Body of pancreas (tissue), 4 donors: ENCODE results near the gene OR14A16. TPM values are rescaled to one million over a fixed set of nuclear protein-coding genes. Genes with fewer than 3 reads are reported as not detected.

ENCODE experiments used
- ATAC-seq: fragments of 150-250 bp; one replicate; pipeline ENCODE4 v1.9.1; 2016
- DNase-seq, 4 donors: peaks; one replicate each; pipeline ENCODE4 v3.0.0-alpha.2; 2019
- H3K27ac ChIP-seq, 4 donors: fragments of 200-600 bp; sonication (generic); 1 replicate in 3 of 4; 2 replicates in 1 of 4; pipeline versions ENCODE4 v1.5.1 to v1.6.1; 2016 to 2019; ENCODE audit warnings: mild to moderate bottlenecking in 1 of 4, mixed read lengths in 1 of 4, moderate library complexity in 1 of 4
- H3K27me3 ChIP-seq, 2 donors: fragments of 200-600 bp; sonication (generic); one replicate each; pipeline ENCODE4 v1.6.0; 2016; ENCODE audit warnings: mild to moderate bottlenecking in 1 of 2
- H3K36me3 ChIP-seq, 2 donors: fragments of 200-600 bp; sonication (generic); replicated peaks in 1 of 2; 2 replicates each; pipeline ENCODE4 v1.5.1; 2016; ENCODE audit warnings: low read depth in 2 of 2; ENCODE audit not compliant: insufficient read depth in 1 of 2
- H3K4me1 ChIP-seq: fragments of 200-600 bp; sonication (generic); one replicate; pipeline ENCODE4 v1.6.0; 2016
- H3K4me3 ChIP-seq, 2 donors: fragments of 200-600 bp; sonication (generic); 1 replicate in 1 of 2; 2 replicates in 1 of 2; pipeline ENCODE4 v1.5.1; 2016 to 2019
- H3K9me3 ChIP-seq, 3 donors: fragments of 200-600 bp; sonication (generic); 1 replicate in 2 of 3; 2 replicates in 1 of 3; pipeline ENCODE4 v1.5.1; 2016
- CTCF ChIP-seq, 7 experiments: fragments of 450-650 bp in 4 of 7; fragments of 200-600 bp in 3 of 7; sonication (generic) in 3 of 7; IDR thresholded peaks; one replicate each; pipeline ENCODE4 v1.5.1; 2016 to 2019; ENCODE audit warnings: antibody characterized with exemption in 7 of 7
- POLR2A ChIP-seq, 3 donors: fragments of 450-650 bp; IDR thresholded peaks; one replicate each; pipeline ENCODE4 v1.6.1; 2016; ENCODE audit warnings: antibody characterized with exemption in 3 of 3, mild to moderate bottlenecking in 2 of 3
- WGBS, 2 donors: methylation state at CpG; one replicate each; pipeline ENCODE4 v1.1.5; 2017; 5-methylcytosine and 5-hydroxymethylcytosine counted together
- intact Hi-C: fragments of 100-400 bp; cut with DNase I; formaldehyde crosslinking; loops from one replicate; pipeline ENCODE4 v1.15.1; 2023
- total RNA-seq, 2 donors: library from RNA; depleted of rRNA; stranded (reverse); fragments of >200 nt; gene quantifications; one replicate each; pipeline ENCODE4 v1.1.0, GENCODE V29; 2016

OR14A16 gene
- total RNA-seq, 2 donors from 2014 or later, result not detected

- no peak for DNase-seq
These were observed 17.9 kb upstream of the OR14A16 start, which contains the start of gene OR11L1 for GRCh38 chr1:247841796-247842195. OR11L1 (minus strand) TSS chr1:247841896; CDS start chr1:247841896, 0 bp downstream.

GRCh38 chr1:247840818-247841217, 16.9 kb upstream of the OR14A16 start:
- 62 to 78% methylated on average over 2 of the region's 2 CpGs for WGBS, 2 donors
- Histone ChIP-seq H3K9me3 (no peaks in the 10 kb centered on the region), H3K27ac (no peak overlapping the region), H3K4me3 (no peak overlapping the region), H3K4me1 (no peaks in the 10 kb centered on the region), H3K36me3 (no peaks in the 10 kb centered on the region), H3K27me3 (no peaks in the 10 kb centered on the region)
- ATAC-seq, result no peak
- intact Hi-C loops, result no loop called here
- TF ChIP-seq POLR2A (IDR thresholded peaks at IDR 0.05) (no peak), CTCF (IDR thresholded peaks at IDR 0.05) (no peak)
- DNase-seq, result no peak

More at GRCh38 chr1:247841796-247842195, 17.9 kb upstream of the OR14A16 start, which contains the start of gene OR11L1:
- H3K9me3 ChIP-seq, result no peaks in the 10 kb centered on the region
- ATAC-seq, result no peak
- H3K36me3 ChIP-seq, result no peaks in the 10 kb centered on the region
- WGBS, 2 donors, result 66 to 75% methylated on average over 2 of the region's 2 CpGs
- H3K27ac ChIP-seq, result no peak within 1 kb of the TSS
- intact Hi-C loops, result no loop called here
- H3K4me3 ChIP-seq, result no peak within 1 kb of the TSS
- TF ChIP-seq POLR2A (IDR thresholded peaks at IDR 0.05) (no peak), CTCF (IDR thresholded peaks at IDR 0.05) (no peak)
- H3K27me3 ChIP-seq, result no peaks in the 10 kb centered on the region
- no peaks in the 10 kb centered on the region for H3K4me1 ChIP-seq

GRCh38 chr1:247833601-247834000, 9.7 kb upstream of the OR14A16 start:
- Histone ChIP-seq H3K27me3 (no peaks in the 10 kb centered on the region), H3K4me3 (no peak overlapping the region), H3K4me1 (no peaks in the 10 kb centered on the region), H3K27ac (no peak overlapping the region), H3K36me3 (no peaks in the 10 kb centered on the region), H3K9me3 (no peaks in the 10 kb centered on the region)
- TF ChIP-seq POLR2A (IDR thresholded peaks at IDR 0.05), result no peak
- TF ChIP-seq CTCF (IDR thresholded peaks at IDR 0.05), result no peak
- DNase-seq (no peak), ATAC-seq (no peak)
- WGBS, 2 donors, result 42 to 49% methylated on average over 6 of the region's 6 CpGs
- intact Hi-C loops, result no loop called here

GRCh38 chr1:247829656-247830055, 5.7 kb upstream of the OR14A16 start:
- H3K27ac ChIP-seq, result no peak overlapping the region
- no peaks in the 10 kb centered on the region for H3K27me3 ChIP-seq
- H3K36me3 ChIP-seq, result no peaks in the 10 kb centered on the region
- DNase-seq (no peak), ATAC-seq (no peak)
- intact Hi-C loops, result no loop called here
- no peak overlapping the region for H3K4me3 ChIP-seq
- H3K9me3 ChIP-seq, result no peaks in the 10 kb centered on the region
- TF ChIP-seq POLR2A (IDR thresholded peaks at IDR 0.05) (no peak), CTCF (IDR thresholded peaks at IDR 0.05) (no peak)
- WGBS, 2 donors, result 0% methylated on average over 1 of the region's 1 CpG
- no peaks in the 10 kb centered on the region for H3K4me1 ChIP-seq

- DNase-seq, result no peak
- Histone ChIP-seq H3K27me3 (no peaks in the 10 kb centered on the region), H3K27ac (no peak overlapping the region), H3K4me3 (no peak overlapping the region), H3K4me1 (no peaks in the 10 kb centered on the region), H3K9me3 (no peaks in the 10 kb centered on the region), H3K36me3 (no peaks in the 10 kb centered on the region)
- WGBS, 2 donors, result 66 to 84% methylated on average over 11 to 12 of the region's 13 CpGs
- TF ChIP-seq CTCF (IDR thresholded peaks at IDR 0.05), result no peak
- TF ChIP-seq POLR2A (IDR thresholded peaks at IDR 0.05), result no peak
- no peak for ATAC-seq
- intact Hi-C loops, result no loop called here
These were observed 1.4 kb upstream of the OR14A16 start for GRCh38 chr1:247825362-247825761.
